Measurements from ENCODE around the gene PLCL1. TPM values are rescaled to one million over a fixed set of nuclear protein-coding genes. Genes with fewer than 3 reads are reported as not detected.
"Not testable (repeated sequence)": the region's sequence is repeated elsewhere in the genome, so short reads cannot be mapped to it uniquely, and the experiment has no call there.

The PLCL1 gene
- total and polyA plus RNA-seq, 12 donors = 17.3 to 131 (median 102) TPM

DNA sequence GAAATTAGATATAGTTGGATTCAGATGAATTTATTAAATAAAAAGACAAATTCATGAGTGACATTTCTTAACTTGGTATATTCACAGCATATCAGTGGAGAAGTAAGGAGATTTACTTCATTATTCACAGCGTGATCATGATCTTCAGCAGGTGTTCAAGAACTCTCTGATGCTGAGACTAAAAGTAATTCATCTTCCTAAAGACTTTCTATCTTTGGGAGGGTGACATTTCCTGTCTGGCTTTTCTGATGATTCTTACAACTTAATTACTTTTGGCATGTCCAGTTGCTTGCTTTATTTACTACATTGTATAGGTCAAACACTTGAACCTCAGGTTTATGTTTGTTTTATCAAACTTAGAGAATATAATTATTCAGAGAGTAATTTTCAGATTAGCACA is 224.6 kb downstream of the PLCL1 start:
- TF ChIP-seq, protein P1, sequence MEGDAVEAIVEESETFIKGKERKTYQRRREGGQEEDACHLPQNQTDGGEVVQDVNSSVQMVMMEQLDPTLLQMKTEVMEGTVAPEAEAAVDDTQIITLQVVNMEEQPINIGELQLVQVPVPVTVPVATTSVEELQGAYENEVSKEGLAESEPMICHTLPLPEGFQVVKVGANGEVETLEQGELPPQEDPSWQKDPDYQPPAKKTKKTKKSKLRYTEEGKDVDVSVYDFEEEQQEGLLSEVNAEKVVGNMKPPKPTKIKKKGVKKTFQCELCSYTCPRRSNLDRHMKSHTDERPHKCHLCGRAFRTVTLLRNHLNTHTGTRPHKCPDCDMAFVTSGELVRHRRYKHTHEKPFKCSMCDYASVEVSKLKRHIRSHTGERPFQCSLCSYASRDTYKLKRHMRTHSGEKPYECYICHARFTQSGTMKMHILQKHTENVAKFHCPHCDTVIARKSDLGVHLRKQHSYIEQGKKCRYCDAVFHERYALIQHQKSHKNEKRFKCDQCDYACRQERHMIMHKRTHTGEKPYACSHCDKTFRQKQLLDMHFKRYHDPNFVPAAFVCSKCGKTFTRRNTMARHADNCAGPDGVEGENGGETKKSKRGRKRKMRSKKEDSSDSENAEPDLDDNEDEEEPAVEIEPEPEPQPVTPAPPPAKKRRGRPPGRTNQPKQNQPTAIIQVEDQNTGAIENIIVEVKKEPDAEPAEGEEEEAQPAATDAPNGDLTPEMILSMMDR (IDR thresholded peaks at IDR 0.05) = no peak
- no peak overlapping the region for H3K4me3 ChIP-seq
- WGBS, 2 donors = 62 to 76% methylated on average over 1 of the region's 1 CpG
- H3K4me1 ChIP-seq = peaks cover 0 to 32% (median 5%) of the 10 kb centered on the region in 9 donors
- intact Hi-C loops (cut with DNase I) = no loop called here
- no peaks in the 10 kb centered on the region for H3K36me3 ChIP-seq
- ATAC-seq (no peak), DNase-seq (no peak)
- no peak overlapping the region for H3K27ac ChIP-seq
- H3K27me3 ChIP-seq = no peaks in the 10 kb centered on the region
- H3K9me3 ChIP-seq = peaks cover 0 to 2% (median 0%) of the 10 kb centered on the region in 11 donors

DNA sequence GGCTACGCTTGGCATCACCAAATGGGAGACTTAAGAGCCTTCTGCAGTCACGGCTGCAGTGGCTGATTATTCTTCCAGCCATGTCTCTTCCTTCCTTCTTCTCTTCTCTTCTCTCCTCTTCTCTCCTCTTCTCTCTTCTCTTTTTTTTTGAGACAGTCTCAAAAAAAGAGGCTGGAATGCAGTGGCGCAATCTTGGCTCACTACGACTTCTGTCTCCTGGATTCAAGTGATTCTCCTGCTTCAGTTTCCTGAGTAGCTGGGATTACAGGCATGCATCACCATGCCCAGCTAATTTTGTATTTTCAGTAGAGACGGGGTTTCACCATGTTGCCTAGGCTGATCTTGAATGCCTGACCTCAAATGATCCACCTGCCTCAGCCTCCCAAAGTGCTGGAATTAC is 225.2 kb downstream of the PLCL1 start:
- peaks cover 0 to 32% (median 5%) of the 10 kb centered on the region in 9 donors for H3K4me1 ChIP-seq
- H3K4me3 ChIP-seq; DNase-seq; intact Hi-C loops (cut with DNase I); H3K27me3 ChIP-seq; H3K27ac ChIP-seq; H3K9me3 ChIP-seq; H3K36me3 ChIP-seq; ATAC-seq: not testable (repeated sequence)
- 49 to 58% methylated on average over 5 of the region's 5 CpGs for WGBS, 2 donors

DNA sequence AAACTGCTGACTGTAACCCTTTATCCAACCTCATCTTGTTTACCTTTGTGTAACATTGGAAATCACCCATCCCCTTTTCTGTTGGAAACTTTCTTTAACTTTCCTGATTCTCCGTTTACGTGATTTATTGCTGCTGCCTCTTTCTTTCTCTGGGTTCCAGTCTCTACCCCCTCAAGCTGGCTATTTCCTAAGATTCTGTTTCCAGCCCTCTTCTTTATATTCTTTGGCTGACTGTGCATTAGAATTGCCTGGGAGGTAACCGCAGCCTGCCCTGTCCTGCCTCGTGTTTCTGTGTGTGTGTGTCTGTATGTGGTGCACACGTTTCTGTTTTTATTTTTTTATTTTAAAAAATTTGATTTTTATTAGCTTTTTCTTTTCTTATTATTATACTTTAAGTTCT is 229.2 kb downstream of the PLCL1 start:
- TF ChIP-seq, protein P1 (IDR thresholded peaks at IDR 0.05) = no peak
- H3K36me3 ChIP-seq = no peaks in the 10 kb centered on the region
- DNase-seq (no peak), ATAC-seq (no peak)
- no peak overlapping the region for H3K27ac ChIP-seq
- no peaks in the 10 kb centered on the region for H3K27me3 ChIP-seq
- no peak overlapping the region for H3K4me3 ChIP-seq
- WGBS, 2 donors = 88 to 94% methylated on average over 5 of the region's 5 CpGs
- no peaks in the 10 kb centered on the region for H3K9me3 ChIP-seq
- intact Hi-C loops (cut with DNase I) = no loop called here
- H3K4me1 ChIP-seq = peaks cover 0 to 52% (median 5%) of the 10 kb centered on the region in 9 donors

DNA sequence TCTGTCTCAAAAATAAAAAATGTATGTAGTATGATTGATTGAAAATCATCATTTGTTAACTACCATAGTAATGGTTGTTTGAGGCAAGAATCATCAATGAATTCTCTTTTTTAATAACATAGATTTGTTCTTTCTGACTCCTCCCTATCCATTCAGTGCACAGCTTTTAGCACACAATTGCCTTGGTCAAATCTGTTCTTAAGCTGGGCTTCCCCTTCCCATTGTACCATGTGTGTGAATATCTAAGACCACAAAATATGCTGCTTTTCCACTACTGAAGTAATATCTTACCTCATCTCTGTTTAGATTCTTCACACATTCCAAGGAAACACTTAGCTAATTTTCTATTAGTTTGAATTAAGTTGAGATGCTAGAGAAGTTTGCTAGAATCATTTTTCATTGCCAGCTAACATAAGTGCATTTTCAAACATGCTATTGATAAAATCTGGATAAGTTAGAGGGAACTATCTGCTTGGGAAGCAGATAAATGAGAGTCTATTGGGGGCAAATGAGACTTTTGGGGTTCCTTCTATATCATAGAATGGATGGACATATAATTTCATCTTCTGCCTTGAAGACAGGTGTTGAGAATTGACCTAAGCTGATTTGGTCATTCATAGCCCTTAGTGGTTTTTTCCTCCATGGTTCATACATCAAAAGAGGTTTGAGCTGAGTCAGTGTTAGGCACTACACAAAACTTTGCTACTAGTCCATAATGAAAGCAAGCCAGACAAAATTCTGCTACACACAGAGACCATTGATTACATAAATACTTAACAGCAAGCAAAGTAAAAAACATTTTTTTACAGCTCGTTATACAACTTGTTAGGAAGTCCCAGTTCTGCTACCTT is 231.9 kb downstream of the PLCL1 start:
- Histone ChIP-seq H3K4me3 (no peak overlapping the region), H3K27ac (no peak overlapping the region), H3K4me1 (peaks cover 0 to 48% (median 5%) of the 10 kb centered on the region in 9 donors), H3K36me3 (no peaks in the 10 kb centered on the region), H3K27me3 (no peaks in the 10 kb centered on the region), H3K9me3 (no peaks in the 10 kb centered on the region)
- TF ChIP-seq, protein P1 (IDR thresholded peaks at IDR 0.05) = no peak
- DNase-seq = no peak
- intact Hi-C loops (cut with DNase I) = no loop called here
- 0 to 45% methylated on average over 1 of the region's 1 CpG for WGBS, 2 donors
- ATAC-seq = no peak

DNA sequence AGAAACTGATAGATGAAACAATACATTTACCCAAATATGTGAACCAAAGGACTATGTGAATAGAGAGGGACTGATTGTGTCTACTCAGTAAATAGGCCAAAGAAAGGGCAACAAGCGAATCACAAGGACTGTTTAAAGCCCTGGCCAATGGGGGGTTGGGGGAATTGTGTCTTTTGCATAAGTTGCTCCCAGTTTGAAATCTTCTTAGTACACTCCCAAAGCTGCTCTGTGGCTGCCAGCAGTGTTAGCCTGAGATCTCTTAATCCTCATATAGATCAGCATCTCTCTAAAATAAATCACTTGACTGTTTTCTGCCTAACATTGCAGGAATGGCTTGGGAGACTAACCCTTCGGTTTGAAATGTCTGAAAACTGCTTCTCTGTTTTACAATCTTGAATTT is 236.4 kb downstream of the PLCL1 start:
- WGBS, 2 donors = 83 to 88% methylated on average over 2 of the region's 2 CpGs
- DNase-seq (no peak), ATAC-seq (no peak)
- Histone ChIP-seq H3K36me3 (no peaks in the 10 kb centered on the region), H3K27ac (no peak overlapping the region), H3K4me1 (peaks cover 0 to 42% (median 4%) of the 10 kb centered on the region in 9 donors), H3K27me3 (no peaks in the 10 kb centered on the region), H3K9me3 (no peaks in the 10 kb centered on the region), H3K4me3 (no peak overlapping the region)
- intact Hi-C loops (cut with DNase I) = no loop called here
- TF ChIP-seq, protein P1 (IDR thresholded peaks at IDR 0.05) = no peak
